SK-N-SH (cell line): Measurements from ENCODE around the gene AFAP1L2. TPM values are rescaled to one million over a fixed set of nuclear protein-coding genes. Genes with fewer than 3 reads are reported as not detected.

ENCODE experiments used
- CTCF ChIA-PET: fragments of 300-600, 350-600 bp; formaldehyde crosslinking; extraction: SDS; loops from one replicate; lab custom pipeline; 2021; lab: Yijun Ruan, JAX
- POLR2A ChIA-PET: fragments of 350-600 bp; sonication (Branson Sonifier 250); formaldehyde crosslinking; extraction: SDS; loops from one replicate; lab custom pipeline; 2020; ENCODE audit warnings: antibody characterized with exemption, inconsistent platforms; lab: Yijun Ruan, JAX
- DNase-seq: peaks from one replicate; pipeline ENCODE4 v3.0.0; 2012
- H2AFZ ChIP-seq: fragments of 200-600 bp; sonication (generic); 2 replicates; pipeline ENCODE4 v1.8.1; 2016; ENCODE audit warnings: antibody characterized with exemption, mild to moderate bottlenecking, low read depth
- H3F3A ChIP-seq: fragments of 200-600 bp; sonication (generic); replicated peaks from 2 replicates; pipeline ENCODE3; 2016; ENCODE audit warnings: antibody characterized with exemption, mild to moderate bottlenecking; ENCODE audit not compliant: insufficient read depth
- H3K27ac ChIP-seq, 2 experiments: fragments of 200-500 bp in 1 of 2; fragments of 200-600 bp in 1 of 2; sonication (Bioruptor generic) in 1 of 2; sonication (generic), shearing (Covaris generic) in 1 of 2; 2 replicates each; pipeline versions ENCODE4 v1.5.1 to v1.6.1; 2014 to 2016; ENCODE audit warnings: low read depth in 2 of 2, inconsistent platforms in 1 of 2, low read length in 1 of 2, mild to moderate bottlenecking in 1 of 2, mixed read lengths in 1 of 2
- H3K27me3 ChIP-seq: fragments of 200-600 bp; sonication (generic), shearing (Covaris generic); 2 replicates; pipeline ENCODE4 v1.6.1; 2016; ENCODE audit warnings: mixed run types; ENCODE audit not compliant: insufficient read depth
- H3K36me3 ChIP-seq, 2 experiments: fragments of 200-500 bp in 1 of 2; fragments of 200-600 bp in 1 of 2; sonication (Bioruptor generic) in 1 of 2; sonication (generic) in 1 of 2; replicated peaks in 1 of 2; 2 replicates each; pipeline versions ENCODE3 to v1.5.1; 2014 to 2016; ENCODE audit warnings: low read length in 1 of 2, mild to moderate bottlenecking in 1 of 2; ENCODE audit not compliant: insufficient read depth in 2 of 2, control insufficient read depth in 1 of 2
- H3K4me1 ChIP-seq, 2 experiments: fragments of 200-500 bp in 1 of 2; fragments of 200-600 bp in 1 of 2; sonication (Bioruptor generic) in 1 of 2; sonication (generic), shearing (Covaris generic) in 1 of 2; 2 replicates each; pipeline versions ENCODE4 v1.5.1 to v1.6.1; 2014 to 2016; ENCODE audit warnings: low read depth in 1 of 2, low read length in 1 of 2, mixed run types in 1 of 2; ENCODE audit not compliant: insufficient read depth in 2 of 2, control insufficient read depth in 1 of 2
- H3K4me2 ChIP-seq: fragments of 200-600 bp; sonication (generic), shearing (Covaris generic); 2 replicates; pipeline ENCODE4 v1.6.1; 2017; ENCODE audit warnings: mixed run types
- H3K4me3 ChIP-seq, 2 experiments: fragments of 200-500 bp in 1 of 2; fragments of 200-600 bp in 1 of 2; sonication (Bioruptor generic) in 1 of 2; sonication (generic), shearing (Covaris generic) in 1 of 2; 2 replicates each; pipeline versions ENCODE4 v1.5.1 to v1.8.1; 2014 to 2016; ENCODE audit warnings: low read depth in 2 of 2, inconsistent platforms in 1 of 2, low read length in 1 of 2, mild to moderate bottlenecking in 1 of 2, mixed read lengths in 1 of 2, moderate library complexity in 1 of 2
- H3K79me2 ChIP-seq: fragments of 200-600 bp; sonication (generic); 2 replicates; pipeline ENCODE4 v1.8.1; 2017; ENCODE audit warnings: mild to moderate bottlenecking; ENCODE audit not compliant: insufficient read depth
- H3K9ac ChIP-seq: fragments of 200-600 bp; sonication (generic); 2 replicates; pipeline ENCODE4 v1.6.1; 2017; ENCODE audit warnings: mixed run types
- H3K9me2 ChIP-seq: fragments of 200-600 bp; sonication (generic); 2 replicates; pipeline ENCODE4 v1.6.1; 2017; ENCODE audit warnings: mixed run types
- H3K9me3 ChIP-seq: fragments of 200-600 bp; sonication (generic); 2 replicates; pipeline ENCODE4 v1.6.1; 2017; ENCODE audit warnings: mixed run types, mild to moderate bottlenecking, moderate library complexity
- H4K20me1 ChIP-seq: fragments of 200-600 bp; sonication (generic); 2 replicates; pipeline ENCODE4 v1.6.1; 2017; ENCODE audit warnings: mild to moderate bottlenecking, mixed run types; ENCODE audit not compliant: insufficient read depth
- ELF1 ChIP-seq: IDR thresholded peaks from 2 replicates; pipeline ENCODE4 v1.4.0; 2012
- EP300 ChIP-seq, 2 experiments: IDR thresholded peaks; 2 replicates each; pipeline versions ENCODE4 v1.4.0 to v1.6.1; 2012; ENCODE audit warnings: borderline replicate concordance in 1 of 2, low read depth in 1 of 2, low read length in 1 of 2
- EZH2phosphoT487 ChIP-seq: fragments of 200-600 bp; sonication (generic); IDR thresholded peaks from 2 replicates; pipeline ENCODE4 v1.6.1; 2017; ENCODE audit warnings: low read depth, mixed run types, mild to moderate bottlenecking, antibody characterized with exemption, moderate library complexity, borderline replicate concordance
- FOXJ3 ChIP-seq: sonication (generic); formaldehyde crosslinking; IDR thresholded peaks from 2 replicates; pipeline ENCODE4 v1.5.1; 2020; ENCODE audit warnings: mild to moderate bottlenecking, missing genetic modification reagents
- GATA2 ChIP-seq: sonication (generic); formaldehyde crosslinking; IDR thresholded peaks from 2 replicates; pipeline ENCODE4 v1.5.0; 2020; ENCODE audit warnings: mild to moderate bottlenecking, missing genetic modification reagents
- MEF2A ChIP-seq: IDR thresholded peaks from 2 replicates; pipeline ENCODE4 v1.4.0; 2012; ENCODE audit warnings: low read depth, borderline replicate concordance
- MXI1 ChIP-seq: IDR thresholded peaks from 2 replicates; pipeline ENCODE4 v1.6.1; 2012; ENCODE audit warnings: mild to moderate bottlenecking, low read depth, low read length, improper control_type of control experiment
- NFIC ChIP-seq: IDR thresholded peaks from 2 replicates; pipeline ENCODE4 v1.4.0; 2012; ENCODE audit warnings: borderline replicate concordance
- POLR2AphosphoS5 ChIP-seq: IDR thresholded peaks from 2 replicates; pipeline ENCODE4 v1.6.1; 2012; ENCODE audit warnings: low read depth, low read length
- RAD21 ChIP-seq: IDR thresholded peaks from 2 replicates; pipeline ENCODE4 v1.6.1; 2012; ENCODE audit warnings: mild to moderate bottlenecking, low read length
- RCOR1 ChIP-seq: fragments of 150-350 bp; IDR thresholded peaks from 2 replicates; pipeline ENCODE4 v1.6.1; 2017; ENCODE audit warnings: antibody characterized with exemption, low read length
- RFX5 ChIP-seq: IDR thresholded peaks from 2 replicates; pipeline ENCODE4 v1.6.1; 2012; ENCODE audit warnings: mild to moderate bottlenecking, improper control_type of control experiment, low read length
- RXRA ChIP-seq: IDR thresholded peaks from 2 replicates; pipeline ENCODE4 v1.4.0; 2012; ENCODE audit warnings: low read depth, mild to moderate bottlenecking, borderline replicate concordance
- SIN3A ChIP-seq: IDR thresholded peaks from 2 replicates; pipeline ENCODE4 v1.6.1; 2012; ENCODE audit warnings: low read depth, mild to moderate bottlenecking, low read length, moderate library complexity, borderline replicate concordance
- SMC3 ChIP-seq: IDR thresholded peaks from 2 replicates; pipeline ENCODE4 v1.6.1; 2012; ENCODE audit warnings: low read depth, low read length, improper control_type of control experiment
- TAF1 ChIP-seq: IDR thresholded peaks from 2 replicates; pipeline ENCODE4 v1.6.1; 2012; ENCODE audit warnings: low read depth, mild to moderate bottlenecking, low read length, moderate library complexity, borderline replicate concordance
- YY1 ChIP-seq: IDR thresholded peaks from 2 replicates; pipeline ENCODE4 v1.4.0; 2012; ENCODE audit warnings: low read depth, mild to moderate bottlenecking
- WGBS: methylation state at CpG from one replicate; pipeline ENCODE4 v1.1.6; 2017; ENCODE audit warnings: low lambda C conversion rate; 5-methylcytosine and 5-hydroxymethylcytosine counted together
- polyA plus RNA-seq, 3 experiments: library from polyadenylated mRNA; depleted of rRNA; stranded (reverse); fragments of >200 nt; gene quantifications; 2 replicates each; pipeline ENCODE4 v1.2.3, GENCODE V29; 2012
- TF ChIP-seq, protein P1 (sequence below): IDR thresholded peaks from 2 replicates; pipeline ENCODE4 v1.4.0; 2012; ENCODE audit warnings: low read depth, borderline replicate concordance
- TF ChIP-seq, protein P2 (sequence below): IDR thresholded peaks from 2 replicates; pipeline ENCODE4 v1.6.1; 2012; ENCODE audit warnings: mild to moderate bottlenecking, low read depth, low read length, moderate library complexity
- TF ChIP-seq, protein P3 (sequence below): IDR thresholded peaks from 2 replicates; pipeline ENCODE4; 2012

Gene AFAP1L2
- polyA plus RNA-seq, 1 of the 3 experiments (the other 2 are of a cell fraction): 0.54 TPM

DNA sequence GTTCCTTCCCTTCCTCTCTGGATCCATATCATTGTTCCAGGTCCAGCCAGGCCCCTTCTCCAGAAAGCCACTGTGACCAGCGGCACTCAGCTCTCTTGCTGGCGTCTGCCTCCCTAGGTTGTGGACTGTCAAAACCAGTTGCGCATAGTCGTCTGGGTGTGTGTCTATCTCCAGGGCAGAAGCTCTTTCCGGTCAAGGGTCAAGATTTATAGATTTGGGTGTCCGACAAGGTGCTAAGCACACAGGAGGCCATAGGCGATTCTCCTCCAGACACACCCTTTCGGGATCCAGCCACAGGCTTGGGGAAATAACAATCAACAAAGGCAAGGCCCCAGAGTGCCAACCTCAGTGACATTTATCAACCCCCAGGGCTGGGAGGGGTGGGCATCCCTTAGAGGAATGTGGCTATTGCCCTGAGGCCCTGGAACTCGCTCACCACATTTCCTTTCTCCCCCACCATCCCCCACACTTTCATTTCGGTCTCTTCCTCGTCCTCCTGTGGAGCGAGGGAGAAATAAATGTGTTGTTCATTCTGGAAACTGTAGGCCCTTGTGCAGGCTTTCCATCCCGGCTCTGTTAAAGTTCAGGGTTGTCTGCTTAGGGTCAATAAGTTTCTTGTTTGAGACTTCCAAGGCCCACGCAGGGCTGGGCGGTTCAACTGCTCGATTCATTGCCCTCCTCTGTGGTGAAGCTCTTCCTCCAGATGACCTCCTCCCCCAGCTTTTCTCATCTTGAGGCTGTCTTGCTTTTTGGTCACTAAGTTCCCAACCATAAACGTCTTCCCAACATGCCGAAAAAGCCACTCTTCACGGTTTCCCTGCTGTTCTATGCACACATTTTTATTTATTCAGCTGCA is 57.9 kb downstream of the AFAP1L2 start:
- H3K4me3 ChIP-seq: no peak overlapping the region
- 76% methylated on average over 14 of the region's 19 CpGs for WGBS
- POLR2A ChIA-PET: no interaction called here
- no peaks in the 10 kb centered on the region; the same call in 1 of the 2 replicates for H3K27me3 ChIP-seq
- peaks cover 0 to 5% of the 10 kb centered on the region in 2 experiments; a peak in 1 of 4 replicates for H3K4me1 ChIP-seq
- H3K9me2 ChIP-seq: no peaks in the 10 kb centered on the region
- CTCF ChIA-PET: no interaction called here
- H3K9ac ChIP-seq: no peak overlapping the region
- H3K79me2 ChIP-seq: no peaks in the 10 kb centered on the region
- H4K20me1 ChIP-seq: no peaks in the 10 kb centered on the region
- no peak overlapping the region for H3K27ac ChIP-seq
- H3K9me3 ChIP-seq: no peaks in the 10 kb centered on the region
- H3K4me2 ChIP-seq: no peak overlapping the region
- no peak overlapping the region for H2AFZ ChIP-seq
- no peak for DNase-seq
- H3F3A ChIP-seq: no peaks in the 10 kb centered on the region
- TF ChIP-seq MEF2A: no peak
- no peaks in the 10 kb centered on the region for H3K36me3 ChIP-seq

DNA sequence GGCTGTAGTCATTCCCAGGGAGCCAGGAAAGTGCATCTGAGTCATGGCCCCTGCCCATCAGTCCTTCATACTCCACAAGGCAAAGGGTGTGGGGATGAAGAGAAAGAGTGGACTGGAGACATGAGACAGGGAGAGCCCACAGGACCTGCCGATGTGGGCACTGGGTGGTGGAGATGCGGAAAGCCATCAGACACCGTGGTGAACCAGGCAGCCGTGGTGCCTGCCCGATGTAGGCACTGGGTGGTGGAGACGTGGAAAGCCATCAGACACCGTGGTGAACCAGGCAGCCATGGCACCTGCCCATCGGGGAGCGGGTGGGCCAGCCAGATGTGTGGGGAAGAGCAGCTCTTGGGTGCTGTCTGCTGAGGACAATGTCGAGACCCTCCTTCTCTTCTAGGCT is 58.6 kb downstream of the AFAP1L2 start:
- no peaks in the 10 kb centered on the region; the same call in 1 of the 2 replicates for H3K27me3 ChIP-seq
- no peaks in the 10 kb centered on the region for H3F3A ChIP-seq
- no peaks in the 10 kb centered on the region for H4K20me1 ChIP-seq
- ChIA-PET POLR2A (no interaction called here), CTCF (interaction anchor here (1.3 kb wide), 1 partner anchor 41 kb away, joined by 4 read pairs; no protein-coding TSS in a partner anchor)
- H3K4me2 ChIP-seq: no peak overlapping the region
- H3K36me3 ChIP-seq: no peaks in the 10 kb centered on the region
- no peaks in the 10 kb centered on the region for H3K9me2 ChIP-seq
- H3K9ac ChIP-seq: no peak overlapping the region
- peaks cover 0 to 5% of the 10 kb centered on the region in 2 experiments; a peak in 1 of 4 replicates for H3K4me1 ChIP-seq
- H3K27ac ChIP-seq: no peak overlapping the region
- no peak overlapping the region for H3K4me3 ChIP-seq
- H3K9me3 ChIP-seq: no peaks in the 10 kb centered on the region
- no peaks in the 10 kb centered on the region for H3K79me2 ChIP-seq
- no peak for TF ChIP-seq TAF1
- TF ChIP-seq RXRA: no peak
- TF ChIP-seq SMC3: no peak
- TF ChIP-seq GATA2: no peak
- TF ChIP-seq FOXJ3 (CRISPR knock-in tag): no peak
- TF ChIP-seq, protein P1, sequence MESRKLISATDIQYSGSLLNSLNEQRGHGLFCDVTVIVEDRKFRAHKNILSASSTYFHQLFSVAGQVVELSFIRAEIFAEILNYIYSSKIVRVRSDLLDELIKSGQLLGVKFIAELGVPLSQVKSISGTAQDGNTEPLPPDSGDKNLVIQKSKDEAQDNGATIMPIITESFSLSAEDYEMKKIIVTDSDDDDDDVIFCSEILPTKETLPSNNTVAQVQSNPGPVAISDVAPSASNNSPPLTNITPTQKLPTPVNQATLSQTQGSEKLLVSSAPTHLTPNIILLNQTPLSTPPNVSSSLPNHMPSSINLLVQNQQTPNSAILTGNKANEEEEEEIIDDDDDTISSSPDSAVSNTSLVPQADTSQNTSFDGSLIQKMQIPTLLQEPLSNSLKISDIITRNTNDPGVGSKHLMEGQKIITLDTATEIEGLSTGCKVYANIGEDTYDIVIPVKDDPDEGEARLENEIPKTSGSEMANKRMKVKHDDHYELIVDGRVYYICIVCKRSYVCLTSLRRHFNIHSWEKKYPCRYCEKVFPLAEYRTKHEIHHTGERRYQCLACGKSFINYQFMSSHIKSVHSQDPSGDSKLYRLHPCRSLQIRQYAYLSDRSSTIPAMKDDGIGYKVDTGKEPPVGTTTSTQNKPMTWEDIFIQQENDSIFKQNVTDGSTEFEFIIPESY: no peak
- TF ChIP-seq, protein P2, sequence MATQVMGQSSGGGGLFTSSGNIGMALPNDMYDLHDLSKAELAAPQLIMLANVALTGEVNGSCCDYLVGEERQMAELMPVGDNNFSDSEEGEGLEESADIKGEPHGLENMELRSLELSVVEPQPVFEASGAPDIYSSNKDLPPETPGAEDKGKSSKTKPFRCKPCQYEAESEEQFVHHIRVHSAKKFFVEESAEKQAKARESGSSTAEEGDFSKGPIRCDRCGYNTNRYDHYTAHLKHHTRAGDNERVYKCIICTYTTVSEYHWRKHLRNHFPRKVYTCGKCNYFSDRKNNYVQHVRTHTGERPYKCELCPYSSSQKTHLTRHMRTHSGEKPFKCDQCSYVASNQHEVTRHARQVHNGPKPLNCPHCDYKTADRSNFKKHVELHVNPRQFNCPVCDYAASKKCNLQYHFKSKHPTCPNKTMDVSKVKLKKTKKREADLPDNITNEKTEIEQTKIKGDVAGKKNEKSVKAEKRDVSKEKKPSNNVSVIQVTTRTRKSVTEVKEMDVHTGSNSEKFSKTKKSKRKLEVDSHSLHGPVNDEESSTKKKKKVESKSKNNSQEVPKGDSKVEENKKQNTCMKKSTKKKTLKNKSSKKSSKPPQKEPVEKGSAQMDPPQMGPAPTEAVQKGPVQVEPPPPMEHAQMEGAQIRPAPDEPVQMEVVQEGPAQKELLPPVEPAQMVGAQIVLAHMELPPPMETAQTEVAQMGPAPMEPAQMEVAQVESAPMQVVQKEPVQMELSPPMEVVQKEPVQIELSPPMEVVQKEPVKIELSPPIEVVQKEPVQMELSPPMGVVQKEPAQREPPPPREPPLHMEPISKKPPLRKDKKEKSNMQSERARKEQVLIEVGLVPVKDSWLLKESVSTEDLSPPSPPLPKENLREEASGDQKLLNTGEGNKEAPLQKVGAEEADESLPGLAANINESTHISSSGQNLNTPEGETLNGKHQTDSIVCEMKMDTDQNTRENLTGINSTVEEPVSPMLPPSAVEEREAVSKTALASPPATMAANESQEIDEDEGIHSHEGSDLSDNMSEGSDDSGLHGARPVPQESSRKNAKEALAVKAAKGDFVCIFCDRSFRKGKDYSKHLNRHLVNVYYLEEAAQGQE: no peak
- TF ChIP-seq RCOR1: no peak
- TF ChIP-seq SIN3A: no peak
- TF ChIP-seq, protein P3, sequence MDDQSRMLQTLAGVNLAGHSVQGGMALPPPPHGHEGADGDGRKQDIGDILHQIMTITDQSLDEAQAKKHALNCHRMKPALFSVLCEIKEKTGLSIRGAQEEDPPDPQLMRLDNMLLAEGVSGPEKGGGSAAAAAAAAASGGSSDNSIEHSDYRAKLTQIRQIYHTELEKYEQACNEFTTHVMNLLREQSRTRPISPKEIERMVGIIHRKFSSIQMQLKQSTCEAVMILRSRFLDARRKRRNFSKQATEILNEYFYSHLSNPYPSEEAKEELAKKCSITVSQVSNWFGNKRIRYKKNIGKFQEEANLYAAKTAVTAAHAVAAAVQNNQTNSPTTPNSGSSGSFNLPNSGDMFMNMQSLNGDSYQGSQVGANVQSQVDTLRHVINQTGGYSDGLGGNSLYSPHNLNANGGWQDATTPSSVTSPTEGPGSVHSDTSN: no peak
- no peak for TF ChIP-seq POLR2AphosphoS5
- TF ChIP-seq EP300 (IDR thresholded peaks at IDR 0.05; ENCODE audit: borderline replicate concordance in 1 of 2, low read depth in 1 of 2, low read length in 1 of 2): no peak
- TF ChIP-seq MXI1: no peak
- TF ChIP-seq RFX5: no peak
- no peak for TF ChIP-seq EZH2phosphoT487
- no peak for TF ChIP-seq YY1
- no peak for TF ChIP-seq NFIC
- no peak for TF ChIP-seq ELF1
- no peak for TF ChIP-seq MEF2A
- TF ChIP-seq RAD21: no peak
- TF ChIP-seq, all 33 proteins: peak for 0
- H2AFZ ChIP-seq: no peak overlapping the region
- 84% methylated on average over 10 of the region's 10 CpGs for WGBS
- no peak for DNase-seq
